Endothelial cell of umbilical vein (primary cell): ENCODE measurements around the gene ATP11C.

Experiments used
- EZH2 ChIP-seq: IDR thresholded peaks from 2 replicates; pipeline ENCODE4 v1.6.1; 2012; ENCODE audit warnings: borderline replicate concordance, low read depth, mild to moderate bottlenecking, moderate library complexity, low read length, inconsistent platforms; ENCODE audit not compliant: severe bottlenecking
- FOS ChIP-seq: IDR thresholded peaks from 2 replicates; pipeline ENCODE4 v1.6.1; 2011; ENCODE audit warnings: mild to moderate bottlenecking, low read length, moderate library complexity, borderline replicate concordance; ENCODE audit not compliant: insufficient read depth
- GATA2 ChIP-seq: IDR thresholded peaks from 2 replicates; pipeline ENCODE4 v1.7.0; 2011; ENCODE audit warnings: low read depth, mild to moderate bottlenecking, moderate library complexity, mixed read lengths, low read length; ENCODE audit not compliant: insufficient read length, insufficient read depth
- JUN ChIP-seq: IDR thresholded peaks from 2 replicates; pipeline ENCODE4 v1.6.1; 2011; ENCODE audit warnings: borderline replicate concordance, low read depth; ENCODE audit not compliant: insufficient read length, insufficient read depth
- MYC ChIP-seq: IDR thresholded peaks from one replicate; pipeline ENCODE4 v1.6.1; 2011; ENCODE audit warnings: mild to moderate bottlenecking, low read depth, low read length
- POLR2A ChIP-seq: IDR thresholded peaks from 2 replicates; pipeline ENCODE4 v1.6.1; 2012; ENCODE audit warnings: low read depth, mild to moderate bottlenecking, control low read depth, low read length
- POLR2AphosphoS5 ChIP-seq: IDR thresholded peaks from 2 replicates; pipeline ENCODE4 v1.6.1; 2012; ENCODE audit warnings: low read depth, mild to moderate bottlenecking, control low read depth, low read length, moderate library complexity; ENCODE audit not compliant: insufficient read depth
- TF ChIP-seq, protein P1 (sequence below), 2 donors: IDR thresholded peaks; 1 replicate in 1 of 2; 2 replicates in 1 of 2; pipeline ENCODE4 v1.5.1; 2011; ENCODE audit warnings: low read length in 2 of 2, mild to moderate bottlenecking in 2 of 2, moderate library complexity in 2 of 2, control low read depth in 1 of 2, inconsistent platforms in 1 of 2, low read depth in 1 of 2; ENCODE audit not compliant: insufficient read depth in 1 of 2; ENCODE audit errors: extremely low read depth in 1 of 2
- TF ChIP-seq, protein P2 (sequence below): IDR thresholded peaks from 2 replicates; pipeline ENCODE4 v1.6.1; 2011; ENCODE audit not compliant: insufficient read depth, insufficient read length

DNA sequence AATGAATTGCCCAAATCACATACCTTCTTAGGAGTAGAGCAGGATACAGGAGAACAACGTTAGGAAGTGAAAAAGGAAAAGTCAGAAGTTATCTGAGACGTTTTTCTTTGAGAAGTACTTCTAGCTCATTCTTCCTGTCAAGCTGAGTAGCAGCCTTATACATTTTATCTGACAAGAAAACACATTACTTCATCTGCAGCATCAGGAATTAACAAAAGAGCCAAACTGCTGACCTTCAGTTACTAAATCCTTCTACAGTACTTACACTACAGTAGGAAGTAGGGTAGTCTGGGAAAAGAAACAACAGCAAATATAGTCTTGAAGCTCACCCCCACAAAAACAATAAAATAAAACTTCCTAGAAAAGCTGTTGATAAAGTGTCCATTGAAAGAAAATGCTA lies 57.0 kb downstream of the ATP11C start:
- TF ChIP-seq POLR2AphosphoS5, result no peak
- TF ChIP-seq, protein P1, sequence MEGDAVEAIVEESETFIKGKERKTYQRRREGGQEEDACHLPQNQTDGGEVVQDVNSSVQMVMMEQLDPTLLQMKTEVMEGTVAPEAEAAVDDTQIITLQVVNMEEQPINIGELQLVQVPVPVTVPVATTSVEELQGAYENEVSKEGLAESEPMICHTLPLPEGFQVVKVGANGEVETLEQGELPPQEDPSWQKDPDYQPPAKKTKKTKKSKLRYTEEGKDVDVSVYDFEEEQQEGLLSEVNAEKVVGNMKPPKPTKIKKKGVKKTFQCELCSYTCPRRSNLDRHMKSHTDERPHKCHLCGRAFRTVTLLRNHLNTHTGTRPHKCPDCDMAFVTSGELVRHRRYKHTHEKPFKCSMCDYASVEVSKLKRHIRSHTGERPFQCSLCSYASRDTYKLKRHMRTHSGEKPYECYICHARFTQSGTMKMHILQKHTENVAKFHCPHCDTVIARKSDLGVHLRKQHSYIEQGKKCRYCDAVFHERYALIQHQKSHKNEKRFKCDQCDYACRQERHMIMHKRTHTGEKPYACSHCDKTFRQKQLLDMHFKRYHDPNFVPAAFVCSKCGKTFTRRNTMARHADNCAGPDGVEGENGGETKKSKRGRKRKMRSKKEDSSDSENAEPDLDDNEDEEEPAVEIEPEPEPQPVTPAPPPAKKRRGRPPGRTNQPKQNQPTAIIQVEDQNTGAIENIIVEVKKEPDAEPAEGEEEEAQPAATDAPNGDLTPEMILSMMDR (IDR thresholded peaks at IDR 0.05; ENCODE audit: extremely low read depth in 1 of 2, insufficient read depth in 1 of 2, low read depth in 1 of 2, low read length in 2 of 2), result no peak
- no peak for TF ChIP-seq GATA2
- TF ChIP-seq MYC, result no peak
- TF ChIP-seq EZH2, result no peak
- no peak for TF ChIP-seq POLR2A
- no peak for TF ChIP-seq JUN
- TF ChIP-seq, protein P2, sequence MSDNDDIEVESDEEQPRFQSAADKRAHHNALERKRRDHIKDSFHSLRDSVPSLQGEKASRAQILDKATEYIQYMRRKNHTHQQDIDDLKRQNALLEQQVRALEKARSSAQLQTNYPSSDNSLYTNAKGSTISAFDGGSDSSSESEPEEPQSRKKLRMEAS, result no peak
- no peak for TF ChIP-seq FOS
